B cell (primary cell): Measurements from ENCODE around the gene JPH3. TPM values are rescaled to one million over a fixed set of nuclear protein-coding genes. Genes with fewer than 3 reads are reported as not detected.

Experiments used
- ATAC-seq: fragments of 200-7000 bp; cut with Tn5 transposase; one replicate; pipeline ENCODE4 v1.10.0; 2021; ENCODE audit warnings: low read depth, mild to moderate bottlenecking, moderate number of reproducible peaks, moderate library complexity
- CTCF ChIA-PET: fragments of 350-600 bp; sonication (Branson Sonifier 250); formaldehyde crosslinking; loops from one replicate; lab custom pipeline; 2021; ENCODE audit warnings: antibody characterized with exemption, inconsistent platforms; lab: Charles Lee
- POLR2A ChIA-PET: fragments of 350-600 bp; sonication (Branson Sonifier 250); formaldehyde crosslinking; loops from one replicate; lab custom pipeline; 2021; ENCODE audit warnings: antibody characterized with exemption; lab: Charles Lee
- DNase-seq: peaks from one replicate; pipeline ENCODE4 v3.0.0; 2013
- H2AFZ ChIP-seq: 2 replicates; pipeline ENCODE4 v1.6.1; 2012; ENCODE audit warnings: mild to moderate bottlenecking, low read depth, low read length; ENCODE audit not compliant: insufficient read depth, poor library complexity, severe bottlenecking
- H3K27ac ChIP-seq, 2 donors: 1 replicate in 1 of 2; 2 replicates in 1 of 2; pipeline ENCODE4 v1.5.1; 2012 to 2013; ENCODE audit warnings: low read length in 2 of 2, mild to moderate bottlenecking in 2 of 2, moderate library complexity in 1 of 2
- H3K27me3 ChIP-seq, 4 experiments: fragments of 200-600 bp in 1 of 4; sonication (generic) in 1 of 4; replicated peaks in 1 of 4; 1 replicate in 2 of 4; 2 replicates in 2 of 4; pipeline versions ENCODE4 v1.6.1 to v1.7.0; 2013 to 2016; ENCODE audit warnings: low read length in 3 of 4, mild to moderate bottlenecking in 2 of 4, mixed read lengths in 1 of 4, moderate library complexity in 1 of 4; ENCODE audit not compliant: insufficient read depth in 4 of 4, control insufficient read depth in 3 of 4; ENCODE audit errors: control extremely low read depth in 1 of 4
- H3K36me3 ChIP-seq, 2 experiments: replicated peaks in 1 of 2; 1 replicate in 1 of 2; 2 replicates in 1 of 2; pipeline versions ENCODE4 v1.6.1 to v1.7.1; 2013; ENCODE audit warnings: low read length in 1 of 2; ENCODE audit not compliant: insufficient read depth in 2 of 2, control insufficient read depth in 1 of 2; ENCODE audit errors: control extremely low read depth in 1 of 2, extremely low read depth in 1 of 2
- H3K4me1 ChIP-seq, 2 donors: fragments of 200-600 bp in 1 of 2; sonication (generic) in 1 of 2; 1 replicate in 1 of 2; 2 replicates in 1 of 2; pipeline versions ENCODE4 v1.5.1 to v1.6.1; 2013 to 2017; ENCODE audit warnings: low read length in 2 of 2; ENCODE audit not compliant: control insufficient read depth in 2 of 2, insufficient read depth in 2 of 2
- H3K4me2 ChIP-seq: replicated peaks from 2 replicates; pipeline ENCODE3; 2012; ENCODE audit warnings: mild to moderate bottlenecking, low read depth, low read length; ENCODE audit not compliant: poor library complexity, severe bottlenecking
- H3K4me3 ChIP-seq, 5 experiments: fragments of 200-600 bp in 1 of 5; sonication (generic) in 1 of 5; 1 replicate in 3 of 5; 2 replicates in 2 of 5; pipeline versions ENCODE4 v1.5.1 to v1.7.0; 2011 to 2016; ENCODE audit warnings: low read length in 4 of 5, mild to moderate bottlenecking in 4 of 5, low read depth in 2 of 5, control low read depth in 1 of 5, moderate library complexity in 1 of 5; ENCODE audit not compliant: insufficient read depth in 1 of 5; ENCODE audit errors: control extremely low read depth in 1 of 5, extremely low read depth in 1 of 5
- H3K79me2 ChIP-seq: fragments of 200-600 bp; sonication (generic); one replicate; pipeline ENCODE4 v1.6.0; 2016; ENCODE audit warnings: low read length; ENCODE audit not compliant: control insufficient read depth, insufficient read depth
- H3K9ac ChIP-seq: fragments of 200-600 bp; sonication (generic); 2 replicates; pipeline ENCODE4 v1.6.1; 2017; ENCODE audit warnings: mild to moderate bottlenecking, low read length, moderate library complexity
- H3K9me3 ChIP-seq, 3 donors: one replicate each; pipeline versions ENCODE4 v1.6.1 to v1.7.1; 2013; ENCODE audit warnings: low read length in 2 of 3; ENCODE audit not compliant: control insufficient read depth in 2 of 3, insufficient read depth in 1 of 3; ENCODE audit errors: control extremely low read depth in 1 of 3
- H4K20me1 ChIP-seq: 2 replicates; pipeline ENCODE4 v1.6.0; 2012; ENCODE audit warnings: mild to moderate bottlenecking, low read length; ENCODE audit not compliant: insufficient read depth, control insufficient read depth, poor library complexity, severe bottlenecking
- H3K27ac Mint-ChIP-seq: one replicate; pipeline ENCODE4 v1.8.0; 2021; ENCODE audit warnings: mixed read lengths
- H3K27me3 Mint-ChIP-seq: one replicate; pipeline ENCODE4 v1.8.0; 2021; ENCODE audit warnings: mixed read lengths
- H3K4me1 Mint-ChIP-seq: one replicate; pipeline ENCODE4 v1.8.0; 2021; ENCODE audit warnings: mixed read lengths
- H3K4me3 Mint-ChIP-seq: one replicate; pipeline ENCODE4 v1.8.0; 2021; ENCODE audit warnings: mixed read lengths
- H3K9me3 Mint-ChIP-seq: one replicate; pipeline ENCODE4 v1.8.0; 2022; ENCODE audit warnings: mixed read lengths; ENCODE audit not compliant: insufficient read depth
- CTCF ChIP-seq: fragments of 200-600 bp; IDR thresholded peaks from one replicate; pipeline ENCODE4 v1.8.0; 2022; ENCODE audit warnings: antibody characterized with exemption, mild to moderate bottlenecking
- EZH2 ChIP-seq: IDR thresholded peaks from 2 replicates; pipeline ENCODE4 v1.6.1; 2012; ENCODE audit warnings: borderline replicate concordance, low read depth, mild to moderate bottlenecking, moderate library complexity, low read length; ENCODE audit not compliant: insufficient read depth, poor library complexity, severe bottlenecking
- WGBS: methylation state at CpG from one replicate; pipeline ENCODE4 v1.1.5; 2013; ENCODE audit warnings: missing lambda C conversion rate; ENCODE audit not compliant: insufficient coverage; 5-methylcytosine and 5-hydroxymethylcytosine counted together
- intact Hi-C: fragments of 100-400 bp; cut with micrococcal nuclease; formaldehyde crosslinking; loops from one replicate; pipeline ENCODE4 v1.10.0; 2022
- polyA plus RNA-seq: library from polyadenylated mRNA; depleted of rRNA; stranded (reverse); fragments of >200 nt; gene quantifications from 2 replicates; pipeline ENCODE4 v1.2.3, GENCODE V29; 2012
- total RNA-seq, 2 donors: library from RNA; stranded (reverse); fragments of 120-200 nt in 1 of 2; gene quantifications; 1 replicate in 1 of 2; 2 replicates in 1 of 2; pipeline versions ENCODE4 v1.2.3 to v1.2.4, GENCODE V29; 2013 to 2022

Gene JPH3
- total and polyA plus RNA-seq, 2 donors (not counting 1 experiment from before 2014, with no cell fraction given) = not detected

GRCh38 chr16:87611456-87611855 is 9.1 kb downstream of the JPH3 start:
- Histone ChIP-seq H3K9me3 (peaks cover 0 to 4% (median 0%) of the 10 kb centered on the region in 3 donors), H3K36me3 (no peaks in the 10 kb centered on the region), H3K9ac (no peak overlapping the region), H3K79me2 (no peaks in the 10 kb centered on the region), H2AFZ (no peak overlapping the region), H3K4me3 (no peak overlapping the region), H3K27me3 (peaks cover 0 to 7% (median 3%) of the 10 kb centered on the region in 4 experiments), H3K27ac (no peak overlapping the region), H4K20me1 (no peaks in the 10 kb centered on the region), H3K4me1 (no peaks in the 10 kb centered on the region), H3K4me2 (no peak overlapping the region)
- intact Hi-C loops = no loop called here
- Mint-ChIP-seq H3K27me3 (peaks cover 25% of the 10 kb centered on the region), H3K4me1 (no peaks in the 10 kb centered on the region), H3K4me3 (no peak overlapping the region), H3K9me3 (no peaks in the 10 kb centered on the region), H3K27ac (no peak overlapping the region)
- CTCF ChIA-PET = interaction anchor here (1.2 kb wide), 1 partner anchor 24 kb away, joined by 4 read pairs; no protein-coding TSS in a partner anchor
- TF ChIP-seq CTCF = no peak
- no peak for TF ChIP-seq EZH2
- ATAC-seq = no peak
- POLR2A ChIA-PET = no interaction called here
- 98% methylated on average over 5 of the region's 6 CpGs for WGBS
- no peak for DNase-seq

DNA sequence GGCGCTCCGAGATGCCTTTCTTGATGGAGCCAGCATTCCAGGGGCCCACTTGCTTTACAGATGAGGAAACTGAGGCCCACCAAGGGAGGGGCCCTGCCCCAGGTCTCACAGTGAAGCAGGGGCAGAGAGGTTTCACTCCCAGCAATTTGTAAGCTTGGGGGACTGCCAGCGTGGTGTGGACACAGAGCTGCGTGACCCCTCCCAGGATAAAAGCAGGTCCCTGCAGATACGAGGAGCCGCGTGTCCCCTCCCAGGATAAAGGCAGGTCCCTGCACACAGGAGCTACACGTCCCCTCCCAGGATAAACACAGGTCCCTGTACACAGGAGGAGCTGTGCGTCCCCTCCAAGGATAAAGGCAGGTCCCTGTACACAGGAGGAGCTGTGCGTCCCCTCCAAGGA is 11.7 kb downstream of the JPH3 start:
- no peak overlapping the region for H2AFZ ChIP-seq
- no peaks in the 10 kb centered on the region for H3K9me3 ChIP-seq
- TF ChIP-seq CTCF = no peak
- no peak for TF ChIP-seq EZH2
- intact Hi-C loops = no loop called here
- Mint-ChIP-seq H3K4me3 (no peak overlapping the region), H3K4me1 (no peaks in the 10 kb centered on the region), H3K27me3 (peaks cover 11% of the 10 kb centered on the region), H3K9me3 (no peaks in the 10 kb centered on the region), H3K27ac (no peak overlapping the region)
- ChIA-PET CTCF (no interaction called here), POLR2A (no interaction called here)
- DNase-seq (no peak), ATAC-seq (no peak)
- H3K4me2 ChIP-seq = no peak overlapping the region
- no peak overlapping the region for H3K9ac ChIP-seq
- H3K4me1 ChIP-seq = no peaks in the 10 kb centered on the region
- no peak overlapping the region for H3K4me3 ChIP-seq
- H3K27ac ChIP-seq = no peak overlapping the region
- WGBS = 93% methylated on average over 9 of the region's 10 CpGs
- no peaks in the 10 kb centered on the region for H3K79me2 ChIP-seq
- H3K36me3 ChIP-seq = no peaks in the 10 kb centered on the region
- H4K20me1 ChIP-seq = no peaks in the 10 kb centered on the region
- H3K27me3 ChIP-seq = peaks cover 0 to 1% (median 0%) of the 10 kb centered on the region in 4 experiments
